CD8-positive, alpha-beta memory T cell (primary cell): ENCODE data around the gene ZNF629. TPM values are rescaled to one million over a fixed set of nuclear protein-coding genes. Genes with fewer than 3 reads are reported as not detected.
A peak's percentile ranks its signal among the peaks of the same experiment; 100 is the strongest.

Experiments used
- CTCF ChIA-PET: fragments of 350-600 bp; sonication (Branson Sonifier 250); formaldehyde crosslinking; loops from one replicate; lab custom pipeline; 2021; ENCODE audit warnings: antibody characterized with exemption; lab: Charles Lee
- POLR2A ChIA-PET: fragments of 350-600 bp; sonication (Branson Sonifier 250); formaldehyde crosslinking; loops from one replicate; lab custom pipeline; 2021; ENCODE audit warnings: antibody characterized with exemption; lab: Charles Lee
- DNase-seq, 5 donors: peaks; one replicate each; pipeline versions ENCODE4 v3.0.0 to v3.0.0-alpha.2; 2020 to 2022; ENCODE audit warnings: mixed read lengths in 1 of 5
- H3K27ac ChIP-seq: one replicate; pipeline ENCODE4 v1.7.0; 2013; ENCODE audit warnings: low read depth, mild to moderate bottlenecking, low read length, moderate library complexity
- H3K27me3 ChIP-seq: 2 replicates; pipeline ENCODE4 v1.7.0; 2013; ENCODE audit warnings: low read length, mild to moderate bottlenecking; ENCODE audit not compliant: insufficient read depth, poor library complexity, severe bottlenecking
- H3K36me3 ChIP-seq: 2 replicates; pipeline ENCODE4 v1.7.0; 2013; ENCODE audit warnings: mild to moderate bottlenecking, low read length, moderate library complexity; ENCODE audit not compliant: insufficient read depth
- H3K4me1 ChIP-seq: 2 replicates; pipeline ENCODE4 v1.7.0; 2013; ENCODE audit warnings: mild to moderate bottlenecking, low read length, moderate library complexity; ENCODE audit not compliant: insufficient read depth
- H3K4me3 ChIP-seq: 2 replicates; pipeline ENCODE4 v1.7.0; 2013; ENCODE audit warnings: mild to moderate bottlenecking, low read length
- H3K9me3 ChIP-seq: 2 replicates; pipeline ENCODE4 v1.7.0; 2013; ENCODE audit warnings: mild to moderate bottlenecking, low read length
- H3K27ac Mint-ChIP-seq, 8 donors: one replicate each; pipeline ENCODE4 v1.8.0; 2020 to 2021; ENCODE audit warnings: mixed read lengths in 8 of 8, mild to moderate bottlenecking in 6 of 8, inconsistent platforms in 3 of 8, moderate library complexity in 3 of 8
- H3K27me3 Mint-ChIP-seq, 2 donors: one replicate each; pipeline ENCODE4 v1.8.0; 2020 to 2021; ENCODE audit warnings: mixed read lengths in 2 of 2, mild to moderate bottlenecking in 1 of 2, moderate library complexity in 1 of 2
- H3K36me3 Mint-ChIP-seq, 3 donors: one replicate each; pipeline ENCODE4 v1.8.0; 2020 to 2021; ENCODE audit warnings: mixed read lengths in 3 of 3, inconsistent platforms in 1 of 3, mild to moderate bottlenecking in 1 of 3
- H3K4me1 Mint-ChIP-seq, 3 donors: one replicate each; pipeline ENCODE4 v1.8.0; 2020 to 2021; ENCODE audit warnings: mixed read lengths in 3 of 3, inconsistent platforms in 1 of 3, mild to moderate bottlenecking in 1 of 3
- H3K4me3 Mint-ChIP-seq, 7 donors: one replicate each; pipeline ENCODE4 v1.8.0; 2020 to 2021; ENCODE audit warnings: mixed read lengths in 7 of 7, mild to moderate bottlenecking in 6 of 7, moderate library complexity in 4 of 7, inconsistent platforms in 2 of 7
- H3K9me3 Mint-ChIP-seq, 5 donors: one replicate each; pipeline ENCODE4 v1.8.0; 2020 to 2022; ENCODE audit warnings: mixed read lengths in 5 of 5, mild to moderate bottlenecking in 3 of 5, moderate library complexity in 2 of 5, inconsistent platforms in 1 of 5
- polyA plus RNA-seq: library from polyadenylated mRNA; unstranded; fragments of 300-500 nt; fragmentation: Illumina TruSeq; gene quantifications from one replicate; pipeline ENCODE4 v1.2.3, GENCODE V29; 2021
- total RNA-seq, 2 experiments: library from RNA; stranded (reverse); gene quantifications; one replicate each; pipeline ENCODE4 v1.2.3, GENCODE V29; 2021

The ZNF629 gene
- total and polyA plus RNA-seq, 3 experiments from 2014 or later: 1.1 to 5.7 (median 5.6) TPM

DNA sequence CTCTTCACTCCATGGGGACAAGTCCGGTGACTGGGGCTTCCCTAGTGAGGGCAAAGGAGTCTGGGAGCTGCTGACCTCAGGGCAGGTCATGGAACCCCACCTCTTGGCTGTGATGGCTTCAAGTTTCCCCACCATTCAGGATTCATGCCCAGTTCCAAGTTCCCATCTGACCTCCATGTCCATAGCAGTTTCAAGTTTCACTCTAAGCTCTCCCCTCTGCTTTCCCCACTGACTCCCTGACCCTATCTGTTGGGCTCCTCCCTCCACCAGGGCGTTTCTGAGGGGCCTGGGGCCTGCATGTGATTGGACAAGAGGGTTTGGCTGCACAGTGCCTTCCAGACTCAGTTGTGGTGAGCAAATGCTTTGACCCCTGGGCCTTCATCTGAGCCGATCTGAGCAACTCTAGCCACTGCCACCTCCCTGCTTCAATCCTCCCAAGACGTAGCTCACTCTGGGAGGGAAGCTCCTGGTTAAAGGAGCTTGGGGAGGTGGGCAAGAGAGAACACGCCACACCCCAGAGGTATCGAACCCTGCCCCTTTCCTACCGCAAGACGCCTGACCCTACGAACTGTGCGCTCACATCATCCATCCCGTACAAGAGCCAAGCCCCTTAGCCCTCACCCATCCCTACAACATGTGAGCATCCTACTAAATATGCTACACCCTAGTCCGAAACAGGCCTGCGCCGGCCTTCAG lies 8.3 kb downstream of the ZNF629 start:
- no peaks in the 10 kb centered on the region for H3K27me3 ChIP-seq
- H3K4me1 Mint-ChIP-seq: peaks cover 8 to 27% (median 8%) of the 10 kb centered on the region in 3 donors
- no peaks in the 10 kb centered on the region for H3K9me3 Mint-ChIP-seq
- peak overlapping the region; percentile 38 for H3K27ac ChIP-seq
- peak overlapping the region in 2 of 7 donors; percentile 32 to 44 for H3K4me3 Mint-ChIP-seq
- ChIA-PET CTCF (no interaction called here), POLR2A (no interaction called here)
- H3K9me3 ChIP-seq: no peaks in the 10 kb centered on the region
- H3K4me3 ChIP-seq: no peak overlapping the region
- H3K36me3 Mint-ChIP-seq: peaks cover 0 to 22% (median 2%) of the 10 kb centered on the region in 3 donors
- DNase-seq: no peak
- no peaks in the 10 kb centered on the region for H3K36me3 ChIP-seq
- H3K27me3 Mint-ChIP-seq: peaks cover 0 to 6% of the 10 kb centered on the region in 2 donors
- no peak overlapping the region for H3K27ac Mint-ChIP-seq
- H3K4me1 ChIP-seq: peaks cover 4% of the 10 kb centered on the region

DNA sequence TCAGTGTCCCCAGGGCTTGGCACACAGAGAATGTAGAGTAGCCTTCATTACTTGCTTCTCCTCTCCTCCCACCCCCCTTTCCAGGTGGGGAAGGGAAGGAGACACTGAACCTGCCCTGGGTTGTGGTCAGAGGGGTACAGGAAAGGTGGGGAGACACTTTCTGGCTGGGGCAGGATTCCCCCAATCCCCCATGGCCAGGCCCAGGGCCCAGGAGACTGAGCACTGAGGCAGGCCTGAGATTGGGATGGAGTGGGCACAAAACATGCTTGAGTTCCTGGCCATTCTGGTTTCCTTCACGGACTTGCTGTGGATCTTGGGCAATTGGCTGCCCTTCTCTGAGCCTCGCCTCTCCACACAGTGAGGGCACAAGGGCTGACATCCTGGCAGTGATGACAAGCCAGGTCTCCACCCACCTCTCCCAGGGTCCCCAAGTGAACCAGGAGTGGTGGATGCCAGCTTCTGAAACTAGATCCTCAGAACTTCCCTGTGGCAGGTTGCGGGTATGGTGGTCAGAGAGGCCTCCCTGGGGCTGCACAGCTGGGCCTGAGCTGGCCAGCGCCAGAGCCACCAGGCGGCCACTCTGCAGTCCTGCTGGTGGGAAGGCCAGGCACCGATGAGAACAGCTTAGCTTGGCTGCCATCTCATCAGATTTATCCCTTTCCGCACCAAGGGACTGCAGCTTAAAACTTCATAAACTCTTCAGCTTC lies 9.3 kb downstream of the ZNF629 start:
- H3K9me3 Mint-ChIP-seq: no peaks in the 10 kb centered on the region
- Histone ChIP-seq H3K27me3 (no peaks in the 10 kb centered on the region), H3K4me1 (peaks cover 4% of the 10 kb centered on the region), H3K4me3 (no peak overlapping the region), H3K36me3 (peaks cover 2% of the 10 kb centered on the region), H3K9me3 (no peaks in the 10 kb centered on the region), H3K27ac (peak overlapping the region; percentile 38)
- H3K27ac Mint-ChIP-seq: no peak overlapping the region
- peaks cover 0 to 23% (median 5%) of the 10 kb centered on the region in 3 donors for H3K36me3 Mint-ChIP-seq
- ChIA-PET CTCF (no interaction called here), POLR2A (no interaction called here)
- peaks cover 13 to 31% (median 15%) of the 10 kb centered on the region in 3 donors for H3K4me1 Mint-ChIP-seq
- peak overlapping the region in 4 of 7 donors; percentile 19 to 88 (median 48) for H3K4me3 Mint-ChIP-seq
- no peak for DNase-seq
- H3K27me3 Mint-ChIP-seq: peaks cover 0 to 6% of the 10 kb centered on the region in 2 donors

DNA sequence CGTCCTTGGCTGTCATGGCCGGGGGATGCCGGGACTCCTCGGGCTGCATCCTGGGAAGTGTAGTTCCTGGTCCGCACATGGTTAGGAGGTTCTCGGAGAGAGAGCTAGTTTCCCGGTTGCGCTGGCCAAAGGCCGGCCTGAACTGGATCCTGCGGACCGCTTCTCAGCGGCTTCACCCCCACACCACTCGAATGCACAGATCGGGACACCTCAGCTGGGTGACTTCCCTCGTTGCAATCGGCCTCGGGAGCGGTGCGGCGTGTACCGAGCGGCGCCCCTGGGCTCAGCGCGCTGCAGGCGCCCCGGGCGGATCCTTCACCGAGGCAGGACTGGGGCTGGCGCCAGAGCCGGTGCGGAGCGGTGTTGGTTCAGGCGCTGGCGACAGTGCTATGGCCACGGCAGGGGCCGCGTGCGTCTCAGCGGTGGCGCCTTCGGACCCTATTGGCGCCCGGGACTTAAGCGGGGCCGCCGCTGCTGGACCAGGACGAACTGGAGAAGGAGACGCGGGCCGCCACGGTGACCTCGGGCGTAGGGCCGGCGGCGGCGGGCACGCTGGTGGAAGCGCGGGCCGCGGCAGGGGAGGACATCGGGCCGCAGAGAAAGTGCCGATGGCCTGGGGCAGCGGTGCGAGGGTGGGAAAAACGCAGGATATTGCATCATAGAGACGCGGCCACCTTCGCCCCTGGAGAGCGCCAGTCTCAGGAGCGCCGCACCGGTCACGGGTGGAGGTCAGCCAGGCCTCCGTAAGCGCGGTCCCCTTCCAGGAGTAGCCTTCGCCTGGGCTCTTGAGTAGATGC lies 11.4 kb downstream of the ZNF629 start:
- Mint-ChIP-seq H3K27ac (peak overlapping the region in 6 of 8 donors; percentile 50 to 96 (median 80)), H3K4me1 (peaks cover 19 to 39% (median 20%) of the 10 kb centered on the region in 3 donors), H3K27me3 (peaks cover 0 to 6% of the 10 kb centered on the region in 2 donors), H3K4me3 (peak overlapping the region; percentile 86 to 94 (median 92)), H3K9me3 (no peaks in the 10 kb centered on the region), H3K36me3 (peaks cover 0 to 44% (median 11%) of the 10 kb centered on the region in 3 donors)
- Histone ChIP-seq H3K27ac (peak overlapping the region; percentile 67), H3K36me3 (peaks cover 18% of the 10 kb centered on the region), H3K4me3 (peak overlapping the region; percentile 77), H3K4me1 (peaks cover 4% of the 10 kb centered on the region), H3K9me3 (no peaks in the 10 kb centered on the region), H3K27me3 (no peaks in the 10 kb centered on the region)
- peak; percentile 14 to 60 (median 34) for DNase-seq
- ChIA-PET POLR2A (interaction anchor here (0.6 to 1.4 kb wide), 4 partner anchors 13 to 277 kb away, joined by 3 to 5 read pairs (median 5); partner anchors contain the start of gene PHKG2), CTCF (interaction anchor here (0.6 kb wide), 1 partner anchor 39 kb away, joined by 3 read pairs; no protein-coding TSS in a partner anchor)

DNA sequence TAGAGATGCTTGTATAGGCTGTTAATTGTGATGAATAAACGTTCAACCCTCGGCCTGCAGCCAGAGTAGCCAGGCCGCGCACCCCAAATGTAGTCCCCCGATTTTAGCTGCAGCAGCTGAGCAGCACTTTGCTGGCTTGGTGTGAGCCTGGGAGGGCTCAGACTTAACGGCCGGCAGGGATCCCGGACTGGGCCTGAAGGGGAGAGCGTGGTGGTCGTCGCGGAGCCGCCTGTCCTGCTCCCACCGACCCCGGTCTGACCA lies 11.9 kb downstream of the ZNF629 start:
- Mint-ChIP-seq H3K9me3 (no peaks in the 10 kb centered on the region), H3K36me3 (peaks cover 0 to 49% (median 11%) of the 10 kb centered on the region in 3 donors), H3K4me3 (peak overlapping the region; percentile 86 to 94 (median 92)), H3K27me3 (peaks cover 0 to 6% of the 10 kb centered on the region in 2 donors), H3K4me1 (peaks cover 19 to 39% (median 20%) of the 10 kb centered on the region in 3 donors), H3K27ac (peak overlapping the region in 3 of 8 donors; percentile 75 to 96 (median 76))
- no peaks in the 10 kb centered on the region for H3K27me3 ChIP-seq
- peaks cover 22% of the 10 kb centered on the region for H3K36me3 ChIP-seq
- DNase-seq: no peak
- H3K9me3 ChIP-seq: no peaks in the 10 kb centered on the region
- peak overlapping the region; percentile 67 for H3K27ac ChIP-seq
- H3K4me3 ChIP-seq: peak overlapping the region; percentile 77
- H3K4me1 ChIP-seq: peaks cover 4% of the 10 kb centered on the region
- ChIA-PET CTCF (interaction anchor here (0.6 kb wide), 1 partner anchor 39 kb away, joined by 3 read pairs; no protein-coding TSS in a partner anchor), POLR2A (interaction anchor here (1.1 to 1.4 kb wide), 2 partner anchors 27 to 116 kb away, joined by 5 read pairs; partner anchors contain the start of gene PHKG2)

DNA sequence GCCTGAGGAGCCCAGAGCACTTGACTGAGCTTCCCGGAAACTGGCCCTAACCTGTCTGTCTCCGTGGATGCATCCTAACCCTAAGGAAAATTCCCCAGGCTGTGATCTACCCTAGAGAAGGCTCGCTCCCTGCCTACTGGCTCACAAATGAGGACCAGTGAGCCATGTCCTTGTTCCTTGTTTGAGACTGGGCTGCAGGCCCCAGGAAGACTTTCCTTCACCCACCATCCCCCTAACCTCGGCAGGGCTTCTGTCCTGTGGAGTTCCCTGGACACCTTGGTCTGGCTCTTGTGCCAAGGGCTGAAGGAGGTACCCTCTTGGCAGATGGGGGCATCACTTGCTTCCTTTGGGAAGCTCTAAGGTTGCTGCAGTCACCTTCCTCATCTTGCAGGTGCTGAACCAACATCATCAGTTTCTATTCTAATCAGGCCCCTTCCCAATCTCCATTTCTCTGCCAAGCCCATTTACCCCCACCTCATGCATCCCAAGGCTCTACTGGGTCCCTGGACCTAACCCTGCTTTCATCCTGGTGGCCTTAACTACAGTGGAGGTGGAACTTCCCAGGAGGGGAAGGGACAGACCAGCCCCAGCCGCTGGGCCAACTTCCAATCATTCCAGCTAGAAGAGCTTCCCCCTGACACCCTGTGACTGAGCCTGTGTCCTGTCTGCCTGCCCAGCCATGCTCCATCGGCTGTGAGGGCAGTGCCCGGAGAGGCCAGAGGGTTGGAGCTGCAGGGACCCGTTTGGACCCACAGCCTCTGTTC lies 12.5 kb downstream of the ZNF629 start:
- H3K36me3 Mint-ChIP-seq: peaks cover 0 to 52% (median 13%) of the 10 kb centered on the region in 3 donors
- Histone ChIP-seq H3K36me3 (peaks cover 25% of the 10 kb centered on the region), H3K4me3 (peak overlapping the region; percentile 77), H3K27ac (no peak overlapping the region), H3K4me1 (peaks cover 4% of the 10 kb centered on the region), H3K27me3 (no peaks in the 10 kb centered on the region), H3K9me3 (no peaks in the 10 kb centered on the region)
- no peaks in the 10 kb centered on the region for H3K9me3 Mint-ChIP-seq
- H3K4me1 Mint-ChIP-seq: peaks cover 19 to 39% (median 20%) of the 10 kb centered on the region in 3 donors
- ChIA-PET CTCF (interaction anchor here (0.6 kb wide), 1 partner anchor 40 kb away, joined by 3 read pairs; no protein-coding TSS in a partner anchor), POLR2A (interaction anchor here (0.5 to 1.4 kb wide), 3 partner anchors 27 to 357 kb away, joined by 4 to 5 read pairs (median 5); partner anchors contain the start of gene PHKG2)
- no peak for DNase-seq
- H3K4me3 Mint-ChIP-seq: peak overlapping the region; percentile 48 to 94 (median 92)
- H3K27ac Mint-ChIP-seq: peak overlapping the region in 4 of 8 donors; percentile 56 to 96 (median 73)
- peaks cover 0 to 6% of the 10 kb centered on the region in 2 donors for H3K27me3 Mint-ChIP-seq

DNA sequence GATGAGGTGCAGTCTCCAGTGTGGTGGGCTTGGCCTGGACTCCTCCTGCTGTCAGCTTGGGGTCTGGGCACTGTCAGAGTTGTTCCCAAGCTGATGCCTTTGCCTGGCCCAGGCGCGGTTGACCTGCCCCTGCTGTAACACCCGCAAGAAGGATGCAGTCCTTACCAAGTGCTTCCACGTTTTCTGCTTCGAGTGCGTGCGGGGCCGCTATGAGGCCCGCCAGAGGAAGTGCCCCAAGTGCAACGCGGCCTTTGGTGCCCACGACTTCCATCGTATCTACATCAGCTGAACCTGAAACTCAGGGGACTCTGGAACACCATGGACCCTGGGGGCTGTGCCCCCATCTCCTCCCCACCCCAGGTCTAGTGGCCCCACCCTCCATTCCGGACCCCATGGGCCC lies 13.2 kb downstream of the ZNF629 start:
- H3K36me3 Mint-ChIP-seq: peaks cover 0 to 59% (median 14%) of the 10 kb centered on the region in 3 donors
- Histone ChIP-seq H3K36me3 (peaks cover 32% of the 10 kb centered on the region), H3K27ac (no peak overlapping the region), H3K27me3 (no peaks in the 10 kb centered on the region), H3K4me1 (peaks cover 4% of the 10 kb centered on the region), H3K9me3 (no peaks in the 10 kb centered on the region), H3K4me3 (no peak overlapping the region)
- ChIA-PET POLR2A (no interaction called here), CTCF (no interaction called here)
- peaks cover 19 to 39% (median 24%) of the 10 kb centered on the region in 3 donors for H3K4me1 Mint-ChIP-seq
- no peak overlapping the region for H3K4me3 Mint-ChIP-seq
- peak overlapping the region in 3 of 8 donors; percentile 12 to 58 (median 56) for H3K27ac Mint-ChIP-seq
- no peaks in the 10 kb centered on the region for H3K9me3 Mint-ChIP-seq
- no peak for DNase-seq
- peaks cover 0 to 6% of the 10 kb centered on the region in 2 donors for H3K27me3 Mint-ChIP-seq

DNA sequence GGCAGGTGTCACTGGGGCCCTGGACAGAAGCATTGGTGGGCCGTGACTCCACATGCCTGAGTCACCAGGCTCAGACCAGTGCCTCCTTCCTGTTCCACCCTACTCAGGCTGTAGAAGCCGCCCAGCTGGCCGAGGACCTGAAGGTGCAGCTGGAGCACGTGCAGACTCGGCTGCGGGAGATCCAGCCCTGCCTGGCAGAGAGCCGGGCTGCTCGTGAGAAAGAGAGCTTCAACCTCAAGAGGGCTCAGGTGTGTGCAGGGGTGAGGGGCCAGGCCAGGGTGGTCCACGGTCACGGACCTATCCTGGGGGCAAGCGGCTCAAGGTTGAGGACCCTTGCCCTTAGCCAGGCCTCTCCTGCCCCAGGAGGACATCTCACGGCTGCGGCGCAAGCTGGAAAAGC lies 15.3 kb downstream of the ZNF629 start:
- POLR2A ChIA-PET: no interaction called here
- CTCF ChIA-PET: no interaction called here
- Mint-ChIP-seq H3K27me3 (no peaks in the 10 kb centered on the region), H3K4me1 (peaks cover 25 to 50% (median 33%) of the 10 kb centered on the region in 3 donors), H3K9me3 (no peaks in the 10 kb centered on the region), H3K4me3 (no peak overlapping the region), H3K36me3 (peaks cover 4 to 80% (median 26%) of the 10 kb centered on the region in 3 donors), H3K27ac (no peak overlapping the region)
- DNase-seq: no peak
- Histone ChIP-seq H3K27ac (no peak overlapping the region), H3K4me1 (peaks cover 14% of the 10 kb centered on the region), H3K36me3 (peaks cover 52% of the 10 kb centered on the region), H3K27me3 (no peaks in the 10 kb centered on the region), H3K4me3 (no peak overlapping the region), H3K9me3 (no peaks in the 10 kb centered on the region)
